GM12878 (cell line): ENCODE measurements around the gene XDH. TPM values are rescaled to one million over a fixed set of nuclear protein-coding genes. Genes with fewer than 3 reads are reported as not detected.

Experiments
- ATAC-seq: fragments of 200-7000 bp; cut with Tn5 transposase; 3 replicates; pipeline ENCODE4 v1.9.1; 2020; ENCODE audit warnings: mild to moderate bottlenecking, moderate library complexity
- BruUV-seq: library from RNA; stranded (reverse); fragments of 400-500 nt; replicated peaks from 2 replicates; lab custom pipeline; 2021; lab: Mats Ljungman, UMichigan
- CTCF ChIA-PET: fragments of 300-600 bp; sonication (Branson Sonifier 250); formaldehyde crosslinking; extraction: SDS; loops from one replicate; lab custom pipeline; 2021; ENCODE audit warnings: inconsistent platforms; lab: Yijun Ruan, JAX
- POLR2A ChIA-PET: fragments of 350-600 bp; formaldehyde crosslinking; extraction: SDS; loops from one replicate; lab custom pipeline; 2021; ENCODE audit warnings: inconsistent platforms; lab: Charles Lee
- RAD21 ChIA-PET: fragments of 300-600 bp; sonication (Branson Sonifier 250); formaldehyde crosslinking; loops from one replicate; lab custom pipeline; 2023; ENCODE audit warnings: antibody characterized with exemption; ENCODE audit not compliant: unreplicated experiment; lab: Charles Lee
- SMC1A ChIA-PET: fragments of 300-600 bp; sonication (Branson Sonifier 250); formaldehyde crosslinking; loops from one replicate; lab custom pipeline; 2023; ENCODE audit not compliant: unreplicated experiment, uncharacterized antibody; lab: Charles Lee
- DNase-seq: peaks from one replicate; pipeline ENCODE4 v3.0.0-alpha.2; 2011; ENCODE audit warnings: low read depth, low spot score
- FAIRE-seq: peaks from 3 replicates; lab custom pipeline; 2011; peaks lifted over from hg19 to GRCh38; lab: Jason Lieb, UNC
- H2AFZ ChIP-seq: 2 replicates; pipeline ENCODE4 v1.6.0; 2011; ENCODE audit warnings: low read depth, low read length, control low read depth; ENCODE audit not compliant: control insufficient read depth
- H3K27ac ChIP-seq: 2 replicates; pipeline ENCODE4 v1.5.1; 2011; ENCODE audit warnings: control low read depth; ENCODE audit not compliant: control insufficient read depth, insufficient read depth
- H3K27me3 ChIP-seq, 2 experiments: replicated peaks in 1 of 2; 2 replicates each; pipeline versions ENCODE4 v1.6.0 to v1.6.1; 2011; ENCODE audit warnings: low read length in 1 of 2; ENCODE audit not compliant: control insufficient read depth in 2 of 2, insufficient read depth in 2 of 2
- H3K36me3 ChIP-seq, 2 experiments: 2 replicates each; pipeline ENCODE4 v1.5.1; 2011; ENCODE audit warnings: low read length in 1 of 2; ENCODE audit not compliant: control insufficient read depth in 2 of 2, insufficient read depth in 2 of 2
- H3K4me1 ChIP-seq: 2 replicates; pipeline ENCODE4 v1.6.1; 2011; ENCODE audit warnings: mild to moderate bottlenecking, low read length, moderate library complexity, mixed read lengths; ENCODE audit not compliant: control insufficient read depth, insufficient read depth
- H3K4me2 ChIP-seq: 2 replicates; pipeline ENCODE4 v1.6.0; 2011; ENCODE audit warnings: control low read depth; ENCODE audit not compliant: control insufficient read depth, insufficient read depth
- H3K4me3 ChIP-seq: fragments of 200-600 bp; sonication (generic); 2 replicates; pipeline ENCODE4 v1.5.1; 2016
- H3K79me2 ChIP-seq: 2 replicates; pipeline ENCODE4 v1.6.0; 2011; ENCODE audit warnings: low read length; ENCODE audit not compliant: control insufficient read depth, insufficient read depth
- H3K9ac ChIP-seq: 2 replicates; pipeline ENCODE4 v1.8.0; 2011; ENCODE audit warnings: low read length, control low read depth, mixed read lengths; ENCODE audit not compliant: control insufficient read depth, insufficient read depth
- H3K9me3 ChIP-seq: replicated peaks from 3 replicates; pipeline ENCODE4 v1.5.1; 2011; ENCODE audit warnings: mild to moderate bottlenecking, low read length; ENCODE audit not compliant: control insufficient read depth, insufficient read depth
- H4K20me1 ChIP-seq: 2 replicates; pipeline ENCODE4 v1.6.0; 2011; ENCODE audit not compliant: control insufficient read depth, insufficient read depth
- NFIC ChIP-seq: IDR thresholded peaks from 2 replicates; pipeline ENCODE4 v1.6.1; 2012; ENCODE audit warnings: low read depth, mild to moderate bottlenecking, inconsistent platforms, low read length, moderate library complexity
- RAD21 ChIP-seq: IDR thresholded peaks from 2 replicates; pipeline ENCODE4 v1.6.1; 2011; ENCODE audit warnings: mild to moderate bottlenecking, low read depth, low read length, moderate library complexity; ENCODE audit not compliant: insufficient read depth
- WGBS: methylation state at CpG from one replicate; pipeline ENCODE4 v1.1.6; 2016; ENCODE audit warnings: low lambda C conversion rate; ENCODE audit not compliant: insufficient replicate concordance, insufficient coverage; ENCODE audit errors: missing lambda C conversion rate; 5-methylcytosine and 5-hydroxymethylcytosine counted together
- in situ Hi-C: fragments of 300-500 bp; cut with MboI; formaldehyde crosslinking; loops from 9 replicates; pipeline ENCODE4 v1.14.3; 2018; ENCODE audit warnings: mixed read lengths
- intact Hi-C: fragments of 100-400 bp; cut with micrococcal nuclease; formaldehyde crosslinking; loops from one replicate; pipeline ENCODE4 v1.14.2; 2022; ENCODE audit not compliant: unreplicated experiment
- polyA plus RNA-seq, 11 experiments: library from polyadenylated mRNA; depleted of rRNA in 4 of 11; unstranded in 6 of 11; stranded (reverse) in 5 of 11; fragments of >200 nt; fragmentation: Nextera tagmentation in 4 of 11; fragmentation: Illumina TruSeq in 1 of 11; extraction: Ambion mirVana in 4 of 11; extraction: Trizol in 1 of 11; gene quantifications; 1 replicate in 1 of 11; 2 replicates in 10 of 11; pipeline versions ENCODE4 v1.2.1 to v1.2.3, GENCODE V29; 2011 to 2016; ENCODE audit warnings: inconsistent platforms in 2 of 11, missing spikeins in 2 of 11, low read depth in 1 of 11
- total RNA-seq, 4 experiments: library from RNA; depleted of rRNA in 3 of 4; stranded (reverse); fragments of >200 nt in 3 of 4; fragmentation: Illumina TruSeq in 1 of 4; extraction: Trizol in 1 of 4; gene quantifications; 2 replicates each; pipeline versions ENCODE4 v1.2.1 to v1.2.3, GENCODE V29; 2013 to 2021

The XDH gene
- total and polyA plus RNA-seq, 10 of the 15 experiments (the other 5 are each of a cell fraction or from before 2014, with no cell fraction given) = 0.01 TPM; not detected in 9

GRCh38 chr2:31286961-31287550, 127.5 kb downstream of the XDH start (continued):
- no peak for TF ChIP-seq NFIC

- ATAC-seq (no peak), DNase-seq (no peak), FAIRE-seq (no peak)
- no TSS peak for BruUV-seq
- ChIA-PET SMC1A (no interaction called here), POLR2A (interaction anchor here (1.2 kb wide), 1 partner anchor 34 kb away, joined by 3 read pairs; no protein-coding TSS in a partner anchor), RAD21 (no interaction called here), CTCF (interaction anchor here (1.2 to 1.4 kb wide), 2 partner anchors 10 to 44 kb away, joined by 3 to 4 read pairs; no protein-coding TSS in a partner anchor)
- no peaks in the 10 kb centered on the region for H3K4me1 ChIP-seq
- WGBS = 33% methylated on average over 4 of the region's 4 CpGs
- no peaks in the 10 kb centered on the region for H3K9me3 ChIP-seq
- H3K9ac ChIP-seq = no peak overlapping the region
- no peak overlapping the region for H3K4me3 ChIP-seq
- no peak overlapping the region for H2AFZ ChIP-seq
- no peaks in the 10 kb centered on the region for H3K36me3 ChIP-seq
- no peaks in the 10 kb centered on the region for H4K20me1 ChIP-seq
- no peak overlapping the region for H3K27ac ChIP-seq
- no peak for TF ChIP-seq RAD21
- H3K4me2 ChIP-seq = no peak overlapping the region
- H3K79me2 ChIP-seq = no peaks in the 10 kb centered on the region
- no peaks in the 10 kb centered on the region for H3K27me3 ChIP-seq
- intact Hi-C loops (no loop called here), in situ Hi-C loops (no loop called here)
Observed at GRCh38 chr2:31286230-31286629, 128.3 kb downstream of the XDH start.

Other genes starting within 250 kb of the XDH start
- 1.1 and 1.4 TPM in 2 replicates for gene CAPN14, start 197.2 kb downstream of the XDH start, total RNA-seq (2014; rRNA removed)
- 1.3 and 1.4 TPM in 2 replicates for gene CAPN14, start 197.2 kb downstream of the XDH start, total RNA-seq (2014; rRNA removed; fragmentation: Illumina TruSeq; extraction: Trizol)
- gene CAPN14, start 197.2 kb downstream of the XDH start, total RNA-seq (2021) = 1.3 and 1.5 TPM in 2 replicates
- gene CAPN14, start 197.2 kb downstream of the XDH start, polyA plus RNA-seq (2011; rRNA removed) = 1.2 and 1.5 TPM in 2 replicates
- 1.5 and 1.8 TPM in 2 replicates for gene CAPN14, start 197.2 kb downstream of the XDH start, polyA plus RNA-seq (2014; fragmentation: Illumina TruSeq; extraction: Trizol)
- gene CAPN14, start 197.2 kb downstream of the XDH start, polyA plus RNA-seq (2014; fragmentation: Nextera tagmentation; extraction: Ambion mirVana) = under 1 TPM; 0.08 to 0.22 TPM
- gene CAPN14, start 197.2 kb downstream of the XDH start, polyA plus RNA-seq (2014; rRNA removed) = 1.4 TPM in 2 replicates
- gene CAPN14, start 197.2 kb downstream of the XDH start, polyA plus RNA-seq (2016; fragmentation: Nextera tagmentation; extraction: Ambion mirVana) = under 1 TPM; 0.64 to 0.72 TPM
- gene EHD3, start 180.6 kb downstream of the XDH start, total RNA-seq (2014; rRNA removed) = 10.0 and 10.2 TPM in 2 replicates
- gene EHD3, start 180.6 kb downstream of the XDH start, total RNA-seq (2014; rRNA removed; fragmentation: Illumina TruSeq; extraction: Trizol) = 6.9 and 7.1 TPM in 2 replicates
- 10.8 and 10.9 TPM in 2 replicates for gene EHD3, start 180.6 kb downstream of the XDH start, total RNA-seq (2021)
- 3.4 and 6.1 TPM in 2 replicates for gene EHD3, start 180.6 kb downstream of the XDH start, polyA plus RNA-seq (2011; rRNA removed)
- gene EHD3, start 180.6 kb downstream of the XDH start, polyA plus RNA-seq (2014; fragmentation: Illumina TruSeq; extraction: Trizol) = 6.6 and 9.3 TPM in 2 replicates
- 1 to 10 TPM; 1.1 to 1.5 TPM for gene EHD3, start 180.6 kb downstream of the XDH start, polyA plus RNA-seq (2014; fragmentation: Nextera tagmentation; extraction: Ambion mirVana)
- gene EHD3, start 180.6 kb downstream of the XDH start, polyA plus RNA-seq (2014; rRNA removed) = 9.4 and 9.8 TPM in 2 replicates
- 1 to 10 TPM; 8.1 to 8.3 TPM for gene EHD3, start 180.6 kb downstream of the XDH start, polyA plus RNA-seq (2016; fragmentation: Nextera tagmentation; extraction: Ambion mirVana)
- gene SRD5A2, start 166.2 kb upstream of the XDH start, total RNA-seq (2014; rRNA removed) = not detected in 2 replicates
- gene SRD5A2, start 166.2 kb upstream of the XDH start, total RNA-seq (2014; rRNA removed; fragmentation: Illumina TruSeq; extraction: Trizol) = not detected in 2 replicates
- not detected in 2 replicates for gene SRD5A2, start 166.2 kb upstream of the XDH start, total RNA-seq (2021)
- 0.01 and 0.03 TPM in 2 replicates for gene SRD5A2, start 166.2 kb upstream of the XDH start, polyA plus RNA-seq (2011; rRNA removed)
- gene SRD5A2, start 166.2 kb upstream of the XDH start, polyA plus RNA-seq (2014; fragmentation: Illumina TruSeq; extraction: Trizol) = 0.01 TPM in 1 of 2 replicates, not detected in the other
- gene SRD5A2, start 166.2 kb upstream of the XDH start, polyA plus RNA-seq (2014; fragmentation: Nextera tagmentation; extraction: Ambion mirVana) = not detected
- 0.01 TPM in 1 of 2 replicates, not detected in the other for gene SRD5A2, start 166.2 kb upstream of the XDH start, polyA plus RNA-seq (2014; rRNA removed)
- gene SRD5A2, start 166.2 kb upstream of the XDH start, polyA plus RNA-seq (2016; fragmentation: Nextera tagmentation; extraction: Ambion mirVana) = not detected